Measurements from ENCODE around the gene MYOZ3. TPM values are rescaled to one million over a fixed set of nuclear protein-coding genes. Genes with fewer than 3 reads are reported as not detected.

The MYOZ3 gene
- total RNA-seq, 1 experiment from 2014 or later: 0.45 TPM

DNA sequence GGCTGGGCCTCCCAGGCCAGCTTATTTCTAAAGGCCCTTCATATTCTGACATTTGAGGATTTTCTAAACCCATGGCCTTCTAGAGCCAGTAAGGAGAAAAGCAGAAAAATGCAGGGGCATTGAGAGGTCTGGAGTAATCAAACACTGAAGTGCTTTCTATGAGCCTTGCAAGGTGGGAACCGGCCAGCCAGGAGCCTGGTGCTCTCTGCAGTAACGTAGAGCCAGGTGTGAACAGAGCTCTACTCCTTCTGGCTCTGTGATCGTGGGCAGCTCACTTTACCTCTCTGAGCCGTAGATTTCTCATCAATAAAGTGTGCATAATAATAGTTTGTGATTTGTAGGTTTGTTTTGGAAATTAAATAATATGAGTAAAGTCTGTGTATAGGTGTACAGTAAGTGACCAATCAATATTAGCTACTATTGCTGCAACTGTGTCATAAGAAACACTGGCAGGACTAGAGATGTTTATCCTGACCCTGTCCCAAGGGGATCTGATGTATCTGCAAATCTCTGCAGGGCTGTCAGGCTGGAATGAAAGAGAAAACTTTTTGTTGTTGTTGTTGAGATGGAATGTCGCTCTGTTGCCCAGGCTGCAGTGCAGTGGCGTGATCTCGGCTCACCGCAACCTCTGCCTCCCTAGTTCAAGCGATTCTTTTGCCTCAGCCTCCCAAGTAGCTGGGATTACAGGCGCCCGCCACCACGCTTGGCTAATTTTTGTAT is 17.9 kb upstream of the MYOZ3 start:
- DNase-seq (ENCODE audit: low spot score): no peak

DNA sequence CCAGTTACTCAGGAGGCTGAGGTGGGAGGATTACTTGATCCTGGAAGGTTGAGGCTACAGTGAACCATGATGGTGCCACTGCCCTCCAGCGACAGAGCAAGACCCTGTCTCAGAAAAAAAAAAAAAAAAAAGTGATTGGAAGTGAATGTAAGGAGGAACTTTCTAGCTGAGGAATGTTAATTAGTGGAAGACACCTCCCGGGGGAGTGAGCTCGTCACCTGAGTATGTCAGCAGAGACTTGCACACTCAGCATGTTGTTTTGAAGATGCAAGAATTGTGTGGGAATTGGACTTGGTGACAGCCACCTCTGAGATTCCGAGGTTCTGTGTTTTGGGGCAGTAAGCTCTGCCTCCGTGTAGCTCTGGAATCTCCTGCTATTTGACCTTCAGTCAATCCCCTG is 17.0 kb upstream of the MYOZ3 start:
- DNase-seq (ENCODE audit: low spot score): peak; percentile 41

DNA sequence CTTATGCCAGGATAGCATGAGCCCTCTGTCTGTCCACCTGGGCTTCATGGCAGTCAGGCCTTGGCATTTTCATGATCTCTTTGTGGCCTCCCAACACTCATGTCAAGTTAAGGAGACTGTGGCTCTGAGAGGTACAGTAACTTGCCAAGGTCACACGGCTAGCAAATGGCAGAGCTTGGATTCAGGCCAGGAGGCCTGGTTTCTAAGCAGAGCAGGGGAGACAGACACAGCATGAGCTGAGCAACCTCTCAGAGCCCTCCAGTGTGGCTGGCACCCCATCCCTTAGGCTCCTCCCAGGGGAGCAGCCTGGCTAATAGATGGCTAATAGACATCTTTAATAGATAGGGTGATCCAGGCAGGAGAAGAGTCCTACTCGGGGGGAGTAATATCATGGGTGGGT is 16.5 kb upstream of the MYOZ3 start:
- peak; percentile 55 for DNase-seq (ENCODE audit: low spot score)

DNA sequence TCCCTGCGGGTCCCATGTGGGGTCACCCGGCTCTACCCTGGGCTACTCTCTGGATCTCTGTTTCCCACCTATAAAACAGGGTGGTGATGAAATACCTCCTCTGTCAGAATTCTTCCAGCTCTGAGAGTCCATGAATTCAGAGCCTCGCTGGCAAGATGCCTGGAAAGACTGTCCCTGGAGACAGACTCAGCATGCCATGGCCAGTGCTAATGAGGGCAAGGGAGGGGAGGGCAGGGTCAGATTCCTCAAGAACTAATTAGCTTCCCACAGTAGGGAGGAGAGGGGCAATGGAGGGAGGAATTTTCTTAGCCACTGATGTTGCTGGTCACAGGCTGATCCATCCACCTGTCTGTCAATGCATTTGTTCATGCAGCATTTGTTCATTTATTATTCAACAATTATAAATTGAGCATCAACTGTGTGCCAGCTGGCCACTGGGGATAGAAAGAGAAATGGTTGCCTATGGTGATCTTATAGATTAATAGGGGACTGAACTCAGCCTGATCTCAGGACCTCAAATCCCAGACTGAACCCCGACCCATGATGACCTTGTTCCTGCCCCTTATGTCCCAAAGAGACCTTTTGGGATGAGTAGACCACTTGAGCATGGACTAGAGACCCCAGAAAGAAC is 15.9 kb upstream of the MYOZ3 start:
- DNase-seq (ENCODE audit: low spot score): peak; percentile 93

DNA sequence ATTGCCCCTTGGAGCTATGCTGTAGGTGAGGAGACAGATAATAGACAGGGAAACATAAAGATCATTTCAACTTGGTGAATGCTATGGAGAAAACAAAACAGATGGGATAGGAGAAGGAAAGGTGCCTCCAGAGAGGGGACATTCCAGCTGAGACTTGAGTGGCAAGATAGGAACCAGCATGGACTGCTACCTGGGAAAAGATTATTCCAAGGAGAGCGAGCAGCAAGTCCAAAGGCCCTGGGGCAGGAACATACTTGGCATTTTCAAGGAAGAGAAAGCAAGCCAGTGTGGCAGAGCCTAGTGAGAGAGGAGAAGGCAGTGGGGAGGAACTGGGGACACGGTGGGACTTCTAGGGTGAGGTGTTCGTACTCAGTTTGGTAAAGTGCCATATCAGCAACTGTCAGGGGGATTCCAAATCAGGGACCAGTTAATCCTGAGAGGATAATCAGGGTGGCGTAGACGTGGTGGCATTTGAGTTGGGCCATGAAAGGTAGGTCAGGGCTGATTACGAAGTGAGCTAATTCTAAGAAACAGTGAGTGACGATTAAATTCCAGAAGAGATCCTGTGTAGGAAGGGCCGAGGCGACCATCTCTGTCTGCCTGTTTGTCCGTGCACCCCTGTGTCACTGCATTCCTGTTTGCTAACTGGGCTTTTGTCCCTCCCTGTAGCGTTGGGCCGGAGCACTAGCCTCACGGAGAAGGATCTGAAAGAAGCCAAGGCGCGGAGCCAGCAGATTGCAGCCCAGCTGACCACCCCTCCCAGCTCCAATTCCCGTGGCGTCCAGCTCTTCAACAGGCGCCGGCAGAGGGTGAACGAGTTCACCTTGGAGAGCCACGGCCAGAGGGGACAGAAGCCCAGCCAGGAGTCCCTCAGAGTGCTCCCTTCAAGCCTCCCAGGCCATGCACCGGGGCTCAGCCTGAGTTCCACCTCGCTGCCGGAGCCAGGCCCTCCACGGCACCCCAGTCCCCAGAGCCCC is 13.5 kb upstream of the MYOZ3 start:
- DNase-seq (ENCODE audit: low spot score): no peak

DNA sequence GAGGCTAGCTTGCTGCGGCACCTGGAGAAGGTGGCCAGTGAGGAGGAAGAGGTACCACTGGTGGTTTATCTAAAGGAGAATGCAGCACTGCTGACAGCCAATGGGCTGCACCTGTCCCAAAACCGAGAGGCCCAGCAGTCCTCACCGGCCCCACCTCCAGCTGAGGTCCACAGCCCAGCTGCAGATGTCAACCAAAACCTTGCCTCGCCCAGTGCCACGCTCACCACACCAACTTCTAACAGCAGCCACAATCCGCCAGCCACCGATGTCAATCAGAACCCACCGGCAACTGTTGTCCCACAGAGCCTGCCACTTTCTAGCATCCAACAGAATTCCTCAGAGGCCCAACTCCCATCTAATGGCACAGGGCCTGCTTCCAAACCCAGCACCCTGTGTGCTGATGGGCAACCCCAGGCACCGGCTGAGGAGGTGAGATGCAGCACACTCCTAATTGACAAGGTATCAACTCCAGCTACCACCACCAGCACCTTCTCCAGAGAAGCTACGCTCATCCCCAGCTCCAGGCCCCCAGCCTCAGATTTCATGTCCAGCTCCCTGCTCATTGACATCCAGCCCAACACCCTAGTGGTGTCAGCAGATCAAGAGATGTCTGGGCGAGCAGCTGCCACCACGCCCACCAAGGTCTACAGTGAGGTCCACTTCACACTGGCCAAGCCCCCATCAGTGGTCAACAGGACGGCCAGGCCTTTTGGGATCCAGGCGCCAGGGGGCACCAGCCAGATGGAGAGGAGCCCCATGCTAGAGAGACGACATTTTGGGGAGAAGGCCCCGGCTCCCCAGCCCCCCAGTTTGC is 12.6 kb upstream of the MYOZ3 start:
- no peak for DNase-seq (ENCODE audit: low spot score)

DNA sequence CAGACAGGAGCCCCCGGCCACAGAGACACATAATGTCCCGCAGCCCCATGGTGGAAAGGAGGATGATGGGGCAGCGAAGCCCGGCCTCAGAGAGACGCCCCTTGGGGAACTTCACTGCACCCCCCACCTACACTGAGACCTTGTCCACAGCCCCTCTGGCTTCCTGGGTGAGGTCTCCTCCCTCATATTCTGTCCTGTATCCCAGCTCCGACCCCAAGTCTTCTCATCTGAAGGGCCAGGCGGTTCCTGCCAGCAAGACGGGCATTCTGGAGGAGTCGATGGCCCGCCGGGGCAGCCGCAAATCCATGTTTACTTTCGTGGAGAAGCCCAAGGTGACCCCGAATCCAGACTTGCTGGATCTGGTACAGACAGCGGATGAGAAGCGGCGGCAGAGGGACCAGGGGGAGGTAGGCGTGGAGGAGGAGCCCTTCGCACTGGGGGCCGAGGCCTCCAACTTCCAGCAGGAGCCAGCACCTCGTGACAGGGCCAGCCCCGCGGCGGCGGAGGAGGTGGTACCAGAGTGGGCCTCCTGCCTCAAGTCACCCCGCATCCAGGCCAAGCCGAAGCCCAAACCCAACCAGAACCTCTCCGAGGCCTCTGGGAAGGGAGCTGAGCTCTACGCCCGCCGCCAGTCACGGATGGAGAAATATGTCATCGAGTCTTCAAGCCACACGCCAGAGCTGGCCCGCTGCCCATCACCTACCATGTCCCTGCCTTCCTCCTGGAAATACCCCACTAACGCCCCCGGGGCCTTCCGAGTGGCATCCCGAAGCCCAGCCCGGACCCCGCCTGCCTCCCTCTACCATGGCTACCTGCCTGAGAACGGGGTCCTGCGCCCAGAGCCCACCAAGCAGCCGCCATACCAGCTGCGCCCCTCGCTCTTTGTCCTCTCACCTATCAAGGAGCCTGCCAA is 11.7 kb upstream of the MYOZ3 start:
- DNase-seq (ENCODE audit: low spot score): no peak

DNA sequence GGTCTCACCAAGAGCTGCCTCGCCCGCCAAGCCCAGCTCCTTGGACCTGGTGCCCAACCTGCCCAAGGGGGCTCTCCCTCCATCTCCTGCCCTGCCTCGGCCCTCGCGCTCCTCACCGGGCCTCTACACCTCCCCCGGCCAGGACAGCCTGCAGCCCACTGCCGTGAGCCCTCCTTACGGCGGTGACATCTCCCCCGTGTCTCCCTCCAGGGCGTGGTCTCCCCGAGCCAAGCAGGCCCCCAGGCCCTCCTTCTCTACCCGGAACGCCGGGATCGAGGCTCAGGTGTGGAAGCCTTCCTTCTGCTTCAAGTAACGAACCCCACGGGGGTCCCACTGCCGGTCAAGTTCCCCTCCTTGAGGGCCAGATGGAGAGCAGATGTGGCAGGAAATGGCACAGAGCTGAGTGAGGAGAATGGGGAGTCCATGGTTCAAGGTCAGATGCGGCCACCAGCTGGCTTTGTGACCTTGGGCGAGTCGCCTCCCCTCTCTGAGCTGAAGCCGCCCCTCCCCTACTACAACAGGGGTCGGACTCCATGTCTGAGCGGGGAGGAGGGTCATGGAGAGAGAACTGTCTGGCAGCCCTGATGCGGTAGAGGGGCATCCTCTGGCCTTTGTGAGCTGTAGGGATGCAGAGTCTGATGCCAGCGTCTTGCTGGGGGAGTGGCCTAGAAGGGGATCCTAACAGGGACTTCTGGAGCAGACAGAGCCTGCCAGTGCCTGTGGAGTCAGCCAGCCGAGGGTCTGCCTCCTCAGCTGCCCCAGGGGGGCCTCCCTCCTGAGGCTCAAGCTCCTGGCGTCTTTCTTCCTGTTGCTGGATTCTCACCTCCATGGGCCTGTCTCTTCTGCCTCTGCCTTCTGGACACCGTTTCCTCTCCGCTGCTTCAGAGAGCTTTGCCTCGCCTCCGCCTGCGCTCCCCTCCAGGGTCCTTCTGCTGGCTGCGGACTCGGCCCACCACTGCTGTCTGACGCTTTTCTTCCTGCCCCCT is 10.7 kb upstream of the MYOZ3 start:
- no peak for DNase-seq (ENCODE audit: low spot score)

DNA sequence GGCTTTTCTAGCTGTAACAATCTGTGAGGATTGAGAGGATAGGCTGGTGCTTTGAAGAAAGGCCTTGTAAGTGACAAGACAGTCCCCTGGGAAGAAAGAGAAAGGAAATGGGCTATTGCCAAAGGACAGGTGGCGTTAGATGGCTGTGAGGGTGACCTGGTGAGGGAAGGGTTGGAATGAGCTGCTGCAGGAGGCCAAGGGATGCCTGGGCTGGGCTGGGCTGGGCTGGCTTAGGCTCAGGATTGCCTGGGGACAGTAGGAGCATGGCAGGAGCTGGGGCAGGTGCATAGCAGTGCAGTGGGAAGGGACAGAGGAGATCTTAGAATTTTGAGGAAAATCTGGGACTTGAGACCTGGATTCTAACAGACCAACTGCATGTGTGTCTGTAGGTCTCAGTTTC is 9.7 kb upstream of the MYOZ3 start:
- no peak for DNase-seq (ENCODE audit: low spot score)

DNA sequence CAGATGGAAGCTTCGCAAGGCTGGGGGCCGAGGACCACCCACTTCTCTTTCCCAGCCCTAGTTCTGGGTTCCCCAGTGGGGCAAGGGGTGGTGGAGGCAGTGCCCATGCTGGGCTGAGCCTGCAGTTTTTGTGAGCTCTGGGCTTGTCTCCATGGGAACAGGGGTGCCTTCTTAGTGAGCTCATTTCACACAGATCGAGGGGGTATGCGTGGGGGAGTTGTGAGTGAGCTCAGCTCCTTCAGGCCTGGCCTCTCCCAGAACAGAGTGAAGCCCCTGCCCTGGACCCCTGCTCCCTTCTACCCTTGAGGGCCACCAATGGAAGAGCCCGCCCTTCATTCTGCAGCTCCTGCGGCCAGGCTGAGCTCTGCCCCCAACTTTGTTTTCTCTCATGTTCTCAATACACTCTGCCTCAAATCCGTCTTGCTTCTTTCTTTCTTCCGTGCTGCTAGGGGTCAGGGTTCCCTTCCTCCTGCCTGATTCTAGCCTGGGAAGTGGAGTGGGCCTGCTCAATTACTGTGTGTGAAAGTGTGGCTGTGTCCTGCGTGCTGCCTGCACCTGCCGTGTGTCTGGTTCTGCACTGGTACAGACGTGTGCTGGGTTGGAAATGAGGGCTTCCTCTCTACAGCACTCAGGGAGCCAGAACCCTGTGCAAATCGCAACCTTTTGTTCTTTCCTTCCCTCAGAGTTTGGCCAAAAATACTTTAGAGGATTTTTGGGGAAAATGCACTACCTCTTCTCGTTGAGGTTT is 9.0 kb upstream of the MYOZ3 start:
- DNase-seq (ENCODE audit: low spot score): no peak

DNA sequence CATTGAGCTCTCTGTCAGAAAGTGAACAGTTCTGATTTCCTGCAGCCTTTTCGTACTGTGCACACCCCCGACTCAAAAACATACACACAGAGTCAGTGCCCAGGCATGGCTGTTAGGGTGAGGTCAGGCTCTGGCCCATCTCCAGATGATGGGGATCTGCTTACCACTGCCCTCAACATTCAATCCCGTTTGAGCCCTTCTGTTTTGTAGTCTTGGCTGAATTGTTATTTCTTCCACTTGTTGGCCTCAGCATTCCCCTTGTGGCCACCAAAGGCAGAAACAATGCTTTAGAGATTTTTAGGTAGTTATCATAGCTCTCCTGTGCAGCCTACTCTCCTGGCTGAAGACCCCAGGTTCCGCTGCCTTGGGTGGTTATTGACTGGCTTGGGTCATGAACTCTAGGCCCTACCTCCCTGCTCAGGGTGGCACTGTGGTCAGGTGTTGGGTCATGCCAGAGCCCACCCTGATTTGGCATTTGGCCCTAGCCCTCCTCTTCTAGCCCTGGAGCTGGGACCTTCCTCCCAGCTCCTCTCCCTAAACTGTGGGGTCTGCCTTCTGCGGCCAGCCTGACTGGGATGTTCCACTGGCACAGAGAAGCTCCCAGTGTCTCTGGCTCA is 7.8 kb upstream of the MYOZ3 start:
- DNase-seq (ENCODE audit: low spot score): no peak

DNA sequence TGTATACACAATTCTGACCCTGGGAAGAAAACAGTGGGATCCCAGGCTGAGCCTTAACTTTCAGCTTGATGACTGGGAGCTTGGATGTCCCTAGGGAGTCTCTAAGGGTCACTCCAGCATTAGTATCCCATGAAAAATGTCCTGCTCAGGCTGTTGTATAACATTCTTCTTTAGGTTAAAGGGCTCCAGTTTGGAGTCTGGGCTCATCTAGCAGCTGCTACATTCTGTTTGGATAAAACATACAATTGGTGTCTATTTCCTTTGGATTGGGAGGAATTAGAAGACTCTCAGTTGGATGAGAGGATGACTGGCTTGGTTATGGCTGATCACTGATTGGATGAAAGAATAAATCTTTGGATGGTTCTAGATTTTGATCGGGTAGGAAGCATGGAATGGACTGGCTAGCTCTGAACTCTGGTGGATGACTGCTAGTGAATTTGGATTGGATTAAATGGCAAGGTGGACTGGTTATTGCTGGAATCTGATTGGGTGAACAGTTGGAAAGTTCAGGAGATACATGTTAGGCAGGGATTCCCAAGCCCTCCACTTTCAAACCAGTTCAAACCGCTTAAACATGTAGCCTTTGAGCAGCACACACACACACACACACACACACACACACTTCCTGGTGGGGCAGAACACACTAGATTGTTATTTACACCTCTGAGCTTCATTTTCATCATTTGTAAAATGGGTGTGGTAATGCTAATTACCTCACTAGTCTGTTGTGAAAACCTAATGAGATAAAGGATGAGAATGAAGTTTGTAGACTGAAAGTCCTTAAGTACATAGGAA is 7.1 kb upstream of the MYOZ3 start:
- DNase-seq (ENCODE audit: low spot score): no peak

DNA sequence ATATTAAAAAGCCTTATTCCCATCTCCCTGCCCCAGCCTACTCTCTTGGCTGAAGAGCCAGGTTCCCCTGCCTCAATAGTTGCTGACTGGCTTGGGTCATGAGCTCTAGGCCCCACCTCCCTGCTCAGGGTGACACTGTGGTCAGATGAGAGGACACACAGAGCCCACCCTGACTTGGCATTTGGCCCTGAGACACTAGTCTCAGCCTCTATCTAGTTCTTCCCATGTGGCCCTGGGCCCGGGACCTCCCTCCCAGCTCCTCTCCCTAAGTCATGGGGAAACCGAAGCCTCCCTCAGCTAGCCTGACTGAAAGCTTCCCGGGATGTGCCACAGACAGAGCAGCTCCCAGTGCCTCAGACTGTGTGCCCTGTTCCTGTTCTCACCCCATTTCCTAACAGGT is 5.8 kb upstream of the MYOZ3 start:
- no peak for DNase-seq (ENCODE audit: low spot score)

DNA sequence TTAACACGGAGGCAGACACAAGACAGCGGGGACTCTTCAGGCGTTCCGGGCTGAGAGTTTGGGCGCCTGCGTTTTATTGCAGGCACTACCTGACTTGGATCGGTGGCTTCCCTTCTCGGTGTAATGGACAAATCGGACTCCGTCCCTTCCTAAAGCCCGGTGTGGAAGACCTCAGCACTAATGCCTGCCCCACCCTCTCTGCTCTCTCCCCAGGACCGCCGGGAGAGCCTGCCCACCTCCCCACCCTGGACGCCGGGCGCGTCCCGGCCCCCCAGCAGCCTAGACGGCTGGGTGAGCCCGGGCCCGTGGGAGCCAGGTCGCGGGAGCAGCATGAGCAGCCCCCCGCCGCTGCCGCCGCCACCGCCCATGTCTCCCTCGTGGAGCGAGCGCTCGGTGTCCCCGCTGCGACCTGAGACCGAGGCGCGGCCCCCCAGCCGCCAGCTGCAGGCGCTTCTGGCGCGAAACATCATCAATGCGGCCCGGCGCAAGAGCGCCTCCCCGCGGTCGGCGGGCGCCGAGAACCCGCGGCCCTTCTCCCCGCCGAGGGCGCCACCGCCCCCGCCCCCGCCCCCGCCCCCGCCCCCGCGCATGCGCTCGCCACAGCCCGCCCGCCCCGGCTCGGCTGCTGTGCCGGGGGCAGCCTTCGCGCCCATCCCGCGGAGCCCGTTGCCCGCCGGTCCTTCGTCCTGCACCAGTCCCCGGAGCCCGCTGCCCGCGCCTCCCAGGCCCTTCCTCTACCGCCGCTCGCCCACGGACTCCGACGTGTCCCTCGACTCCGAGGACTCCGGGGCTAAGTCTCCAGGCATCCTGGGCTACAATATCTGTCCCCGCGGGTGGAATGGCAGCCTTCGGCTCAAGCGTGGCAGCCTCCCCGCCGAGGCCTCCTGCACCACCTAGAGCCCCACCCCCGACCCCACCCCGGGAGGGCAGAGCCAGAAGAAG is 4.6 kb upstream of the MYOZ3 start:
- DNase-seq (ENCODE audit: low spot score): no peak

DNA sequence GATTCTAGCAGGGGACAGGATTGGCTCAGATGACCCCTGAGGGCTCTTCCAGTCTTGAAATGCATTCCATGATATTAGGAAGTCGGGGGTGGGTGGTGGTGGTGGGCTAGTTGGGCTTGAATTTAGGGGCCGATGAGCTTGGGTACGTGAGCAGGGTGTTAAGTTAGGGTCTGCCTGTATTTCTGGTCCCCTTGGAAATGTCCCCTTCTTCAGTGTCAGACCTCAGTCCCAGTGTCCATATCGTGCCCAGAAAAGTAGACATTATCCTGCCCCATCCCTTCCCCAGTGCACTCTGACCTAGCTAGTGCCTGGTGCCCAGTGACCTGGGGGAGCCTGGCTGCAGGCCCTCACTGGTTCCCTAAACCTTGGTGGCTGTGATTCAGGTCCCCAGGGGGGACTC is 2.9 kb upstream of the MYOZ3 start:
- DNase-seq (ENCODE audit: low spot score): no peak

DNA sequence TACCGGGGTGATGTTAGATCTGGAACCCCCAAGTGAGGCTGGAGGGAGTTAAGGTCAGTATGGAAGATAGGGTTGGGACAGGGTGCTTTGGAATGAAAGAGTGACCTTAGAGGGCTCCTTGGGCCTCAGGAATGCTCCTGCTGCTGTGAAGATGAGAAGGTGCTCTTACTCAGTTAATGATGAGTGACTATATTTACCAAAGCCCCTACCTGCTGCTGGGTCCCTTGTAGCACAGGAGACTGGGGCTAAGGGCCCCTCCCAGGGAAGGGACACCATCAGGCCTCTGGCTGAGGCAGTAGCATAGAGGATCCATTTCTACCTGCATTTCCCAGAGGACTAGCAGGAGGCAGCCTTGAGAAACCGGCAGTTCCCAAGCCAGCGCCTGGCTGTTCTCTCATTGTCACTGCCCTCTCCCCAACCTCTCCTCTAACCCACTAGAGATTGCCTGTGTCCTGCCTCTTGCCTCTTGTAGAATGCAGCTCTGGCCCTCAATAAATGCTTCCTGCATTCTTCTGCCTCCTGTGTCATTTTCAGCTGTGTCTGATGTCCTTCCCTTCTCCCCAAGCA is 2.3 kb upstream of the MYOZ3 start:
- DNase-seq (ENCODE audit: low spot score): no peak

All from A172 (cell line).